PFSK-1 (cell line): ENCODE measurements around the gene CAV1.

Source experiments
- POLR2AphosphoS5 ChIP-seq: IDR thresholded peaks from 2 replicates; pipeline ENCODE4 v1.6.1; 2012; ENCODE audit warnings: low read depth, mild to moderate bottlenecking, control low read depth, low read length, moderate library complexity
- SIN3A ChIP-seq: IDR thresholded peaks from 2 replicates; pipeline ENCODE4 v1.6.1; 2012; ENCODE audit warnings: mild to moderate bottlenecking, low read length, moderate library complexity, borderline replicate concordance; ENCODE audit not compliant: insufficient read depth
- TAF1 ChIP-seq: IDR thresholded peaks from 2 replicates; pipeline ENCODE4 v1.6.1; 2012; ENCODE audit warnings: low read length, control low read depth, borderline replicate concordance; ENCODE audit not compliant: insufficient read depth

DNA sequence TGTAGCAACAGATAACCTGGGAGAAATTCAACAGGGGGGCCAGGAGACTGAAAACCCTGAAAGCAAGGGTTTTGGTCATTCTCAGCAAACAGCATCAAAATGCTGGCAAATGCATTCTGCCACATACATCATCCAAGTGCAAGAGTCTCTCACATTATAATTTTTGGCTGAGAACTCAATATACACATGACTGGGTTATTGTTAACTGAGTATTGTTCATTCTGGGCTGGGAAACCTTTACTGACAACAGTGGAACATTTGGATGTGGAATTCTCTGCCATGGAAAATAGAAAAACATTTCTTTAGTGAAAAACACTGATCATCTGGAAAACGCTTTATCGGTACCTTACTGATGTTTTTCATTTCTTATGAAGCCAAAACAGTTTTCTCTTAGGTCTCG, 74.0 kb downstream of the CAV1 start:
- TF ChIP-seq POLR2AphosphoS5 (no peak), SIN3A (no peak), TAF1 (no peak)
